PFSK-1 (cell line): ENCODE measurements around the gene CCDC192.

Experiments
- FOXP2 ChIP-seq: optimal IDR thresholded peaks from 2 replicates; pipeline ENCODE3; 2011; ENCODE audit warnings: borderline replicate concordance, control low read depth, inconsistent platforms; ENCODE audit not compliant: insufficient read depth; ENCODE audit errors: extremely low read length, extremely low read depth
- POLR2AphosphoS5 ChIP-seq: IDR thresholded peaks from 2 replicates; pipeline ENCODE4 v1.6.1; 2012; ENCODE audit warnings: low read depth, mild to moderate bottlenecking, control low read depth, low read length, moderate library complexity
- SIN3A ChIP-seq: IDR thresholded peaks from 2 replicates; pipeline ENCODE4 v1.6.1; 2012; ENCODE audit warnings: mild to moderate bottlenecking, low read length, moderate library complexity, borderline replicate concordance; ENCODE audit not compliant: insufficient read depth
- TAF1 ChIP-seq: IDR thresholded peaks from 2 replicates; pipeline ENCODE4 v1.6.1; 2012; ENCODE audit warnings: low read length, control low read depth, borderline replicate concordance; ENCODE audit not compliant: insufficient read depth
- TF ChIP-seq, protein P1 (sequence below), 2 experiments: IDR thresholded peaks; 2 replicates each; pipeline versions ENCODE4 v1.6.1 to v1.8.0; 2011 to 2012; ENCODE audit warnings: low read depth in 2 of 2, low read length in 2 of 2, control low read depth in 1 of 2, inconsistent platforms in 1 of 2, mild to moderate bottlenecking in 1 of 2, moderate library complexity in 1 of 2; ENCODE audit not compliant: insufficient read depth in 1 of 2

CCDC192 gene

DNA sequence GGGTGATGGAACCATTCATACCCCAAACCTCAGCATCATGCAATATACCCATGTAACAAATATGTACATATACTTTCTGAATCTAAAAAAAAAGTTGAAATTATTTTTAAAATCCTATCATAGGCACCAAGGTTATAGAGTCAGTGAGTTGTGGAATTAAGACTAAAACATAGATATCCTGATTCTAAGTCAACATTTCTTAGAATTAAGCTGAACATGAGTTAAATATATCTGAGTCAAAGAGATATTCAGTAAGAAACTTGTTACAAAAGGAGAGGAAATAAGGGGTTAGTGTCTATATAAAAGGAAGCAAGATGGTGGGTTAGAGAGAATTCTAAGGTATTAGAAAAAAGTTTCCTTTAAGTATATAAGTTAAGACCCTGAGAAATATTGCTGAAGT, 89.9 kb downstream of the CCDC192 start:
- TF ChIP-seq, protein P1, sequence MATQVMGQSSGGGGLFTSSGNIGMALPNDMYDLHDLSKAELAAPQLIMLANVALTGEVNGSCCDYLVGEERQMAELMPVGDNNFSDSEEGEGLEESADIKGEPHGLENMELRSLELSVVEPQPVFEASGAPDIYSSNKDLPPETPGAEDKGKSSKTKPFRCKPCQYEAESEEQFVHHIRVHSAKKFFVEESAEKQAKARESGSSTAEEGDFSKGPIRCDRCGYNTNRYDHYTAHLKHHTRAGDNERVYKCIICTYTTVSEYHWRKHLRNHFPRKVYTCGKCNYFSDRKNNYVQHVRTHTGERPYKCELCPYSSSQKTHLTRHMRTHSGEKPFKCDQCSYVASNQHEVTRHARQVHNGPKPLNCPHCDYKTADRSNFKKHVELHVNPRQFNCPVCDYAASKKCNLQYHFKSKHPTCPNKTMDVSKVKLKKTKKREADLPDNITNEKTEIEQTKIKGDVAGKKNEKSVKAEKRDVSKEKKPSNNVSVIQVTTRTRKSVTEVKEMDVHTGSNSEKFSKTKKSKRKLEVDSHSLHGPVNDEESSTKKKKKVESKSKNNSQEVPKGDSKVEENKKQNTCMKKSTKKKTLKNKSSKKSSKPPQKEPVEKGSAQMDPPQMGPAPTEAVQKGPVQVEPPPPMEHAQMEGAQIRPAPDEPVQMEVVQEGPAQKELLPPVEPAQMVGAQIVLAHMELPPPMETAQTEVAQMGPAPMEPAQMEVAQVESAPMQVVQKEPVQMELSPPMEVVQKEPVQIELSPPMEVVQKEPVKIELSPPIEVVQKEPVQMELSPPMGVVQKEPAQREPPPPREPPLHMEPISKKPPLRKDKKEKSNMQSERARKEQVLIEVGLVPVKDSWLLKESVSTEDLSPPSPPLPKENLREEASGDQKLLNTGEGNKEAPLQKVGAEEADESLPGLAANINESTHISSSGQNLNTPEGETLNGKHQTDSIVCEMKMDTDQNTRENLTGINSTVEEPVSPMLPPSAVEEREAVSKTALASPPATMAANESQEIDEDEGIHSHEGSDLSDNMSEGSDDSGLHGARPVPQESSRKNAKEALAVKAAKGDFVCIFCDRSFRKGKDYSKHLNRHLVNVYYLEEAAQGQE (IDR thresholded peaks at IDR 0.05; ENCODE audit: insufficient read depth in 1 of 2, low read depth in 2 of 2, low read length in 2 of 2) = no peak
- TF ChIP-seq POLR2AphosphoS5 (no peak), SIN3A (no peak), TAF1 (no peak), FOXP2 (no peak)

DNA sequence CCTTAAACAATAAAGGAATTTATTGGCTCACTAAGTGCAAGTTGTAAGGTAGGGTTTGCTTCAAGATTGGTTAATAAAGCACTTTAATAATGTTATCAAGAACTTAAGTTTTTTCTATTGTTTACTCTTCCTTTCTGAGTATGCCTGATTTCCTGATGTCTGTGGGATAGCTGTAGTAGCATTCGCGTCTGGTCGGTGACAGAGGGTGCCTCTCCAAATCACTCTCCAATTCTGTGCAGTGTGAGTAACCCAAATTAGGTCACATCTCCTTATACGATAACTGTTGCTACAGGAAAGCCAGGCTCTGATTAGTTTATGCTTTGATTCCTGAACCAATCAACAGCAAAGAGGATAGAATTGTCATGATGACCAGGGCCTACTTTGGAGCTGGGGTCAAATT, 90.7 kb downstream of the CCDC192 start:
- TF ChIP-seq POLR2AphosphoS5 (no peak), FOXP2 (no peak), TAF1 (no peak), SIN3A (no peak)
- TF ChIP-seq, protein P1 (IDR thresholded peaks at IDR 0.05; ENCODE audit: insufficient read depth in 1 of 2, low read depth in 2 of 2, low read length in 2 of 2) = no peak

DNA sequence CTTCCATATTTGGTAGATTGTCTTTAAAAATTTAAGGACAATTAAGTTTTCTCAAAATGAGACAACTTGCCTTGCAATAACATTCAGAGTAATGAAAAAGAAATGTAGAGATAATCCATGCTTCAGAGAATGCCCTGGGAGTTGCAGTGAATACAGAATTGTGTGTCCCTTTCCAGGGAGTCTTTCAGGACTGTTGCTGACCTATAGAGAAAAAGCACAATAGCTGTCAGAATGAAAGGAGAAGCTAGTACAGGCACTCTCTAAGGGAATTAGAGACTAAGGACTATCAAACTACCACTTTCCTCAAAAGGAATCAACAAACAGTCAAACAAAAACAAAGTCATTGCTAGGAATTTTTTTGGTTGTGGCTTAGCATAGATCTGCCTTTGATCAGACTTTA, 93.0 kb downstream of the CCDC192 start:
- TF ChIP-seq FOXP2 = no peak
- TF ChIP-seq, protein P1 (IDR thresholded peaks at IDR 0.05; ENCODE audit: insufficient read depth in 1 of 2, low read depth in 2 of 2, low read length in 2 of 2) = no peak
- no peak for TF ChIP-seq POLR2AphosphoS5
- TF ChIP-seq TAF1 = no peak
- no peak for TF ChIP-seq SIN3A

DNA sequence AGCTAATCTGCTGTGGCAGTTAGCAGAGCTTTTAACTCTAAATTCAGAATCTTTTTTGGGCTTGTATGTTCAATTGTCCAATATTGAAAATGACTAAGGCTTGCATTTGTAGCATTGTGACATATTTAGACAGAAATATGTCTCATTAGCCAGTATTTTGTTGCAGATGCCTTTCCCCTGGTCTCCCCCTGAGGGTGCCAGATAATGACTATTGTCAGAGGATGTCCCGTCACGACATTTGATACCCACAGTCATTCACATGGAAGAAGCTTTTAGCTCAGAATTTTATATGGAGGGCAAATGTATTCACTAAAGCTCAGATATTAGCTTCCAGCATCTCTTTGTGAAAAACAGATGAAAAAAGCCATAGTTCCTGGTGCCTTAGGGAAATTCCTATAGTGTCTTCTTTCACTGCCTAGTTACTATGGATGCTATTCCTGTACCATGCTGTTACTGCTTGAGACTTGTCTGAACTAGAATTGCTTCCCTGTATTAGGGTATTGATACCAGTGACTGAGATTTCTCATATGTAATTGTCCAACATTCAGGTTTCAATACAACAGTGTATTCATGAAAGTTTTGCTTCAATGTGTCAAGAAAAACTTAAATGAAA, 96.2 kb downstream of the CCDC192 start:
- TF ChIP-seq POLR2AphosphoS5 = no peak
- TF ChIP-seq SIN3A = no peak
- TF ChIP-seq, protein P1 (IDR thresholded peaks at IDR 0.05; ENCODE audit: insufficient read depth in 1 of 2, low read depth in 2 of 2, low read length in 2 of 2) = no peak
- no peak for TF ChIP-seq TAF1
- TF ChIP-seq FOXP2 = no peak
